Esophagus squamous epithelium (tissue), 5 donors: ENCODE measurements around the gene ZNF639. TPM values are rescaled to one million over a fixed set of nuclear protein-coding genes. Genes with fewer than 3 reads are reported as not detected.
A peak's percentile ranks its signal among the peaks of the same experiment; 100 is the strongest.
"Not testable (repeated sequence)": the region's sequence is repeated elsewhere in the genome, so short reads cannot be mapped to it uniquely, and the experiment has no call there.

ENCODE experiments used
- DNase-seq: peaks from one replicate; lab custom pipeline; 2025; lab: John Stamatoyannopoulos, UW
- H3K27ac ChIP-seq, 4 donors: fragments of 200-600 bp; sonication (generic); one replicate each; pipeline ENCODE4 v1.5.1; 2016 to 2019; ENCODE audit warnings: mild to moderate bottlenecking in 1 of 4
- H3K27me3 ChIP-seq, 4 donors: fragments of 200-600 bp; sonication (generic); 1 replicate in 3 of 4; 2 replicates in 1 of 4; pipeline versions ENCODE4 v1.5.1 to v1.6.0; 2017 to 2021; ENCODE audit warnings: antibody characterized with exemption in 1 of 4
- H3K36me3 ChIP-seq, 3 donors: fragments of 200-600 bp; sonication (generic); one replicate each; pipeline ENCODE4 v1.5.1; 2016 to 2019
- H3K4me1 ChIP-seq, 3 donors: fragments of 200-600 bp; sonication (generic); one replicate each; pipeline ENCODE4 v1.5.1; 2017 to 2019
- H3K4me3 ChIP-seq, 4 donors: fragments of 200-600 bp; sonication (generic); 1 replicate in 3 of 4; 2 replicates in 1 of 4; pipeline ENCODE4 v1.5.1; 2016 to 2019; ENCODE audit warnings: mild to moderate bottlenecking in 2 of 4, moderate library complexity in 1 of 4
- H3K9me3 ChIP-seq, 3 donors: fragments of 200-600 bp; sonication (generic); one replicate each; pipeline ENCODE4 v1.5.1; 2016 to 2019
- CTCF ChIP-seq, 6 experiments: fragments of 450-650 bp in 4 of 6; fragments of 200-600 bp in 2 of 6; sonication (generic) in 2 of 6; IDR thresholded peaks; one replicate each; pipeline ENCODE4 v1.5.1; 2016 to 2019; ENCODE audit warnings: antibody characterized with exemption in 6 of 6, mild to moderate bottlenecking in 4 of 6, moderate library complexity in 4 of 6
- POLR2A ChIP-seq, 4 donors: fragments of 450-650 bp; IDR thresholded peaks; one replicate each; pipeline ENCODE4 v1.6.1; 2017; ENCODE audit warnings: antibody characterized with exemption in 4 of 4, mild to moderate bottlenecking in 4 of 4, moderate library complexity in 3 of 4
- WGBS, 2 donors: methylation state at CpG; one replicate each; pipeline ENCODE4 v1.1.5; 2018; 5-methylcytosine and 5-hydroxymethylcytosine counted together
- intact Hi-C: fragments of 100-400 bp; cut with DNase I; formaldehyde crosslinking; loops from one replicate; pipeline ENCODE4 v1.15.0; 2022
- total RNA-seq, 4 donors: library from RNA; depleted of rRNA; stranded (reverse); fragments of >200 nt; gene quantifications; one replicate each; pipeline ENCODE4 v1.1.0, GENCODE V29; 2016
- donor health status: DM: yes; HTN: yes; CAD: no.

ZNF639 gene
- total RNA-seq: 10 to 100 TPM; 10.0 to 43.6 (median 33.9) TPM

GRCh38 chr3:179322286-179323196 is at the start of gene ZNF639:
ZNF639 (plus strand) TSS chr3:179323031; CDS start chr3:179328294, 5,263 bp downstream.
- H3K36me3 ChIP-seq: peaks cover 0 to 17% (median 0%) of the 10 kb centered on the region in 3 donors
- DNase-seq: peak; percentile 27
- peaks cover 10 to 45% (median 13%) of the 10 kb centered on the region in 3 donors for H3K4me1 ChIP-seq
- H3K27me3 ChIP-seq: no peaks in the 10 kb centered on the region
- intact Hi-C loops: no loop called here
- WGBS, 2 donors: 0 to 2% methylated on average over 8 of the region's 75 CpGs
- H3K27ac ChIP-seq: peak within 1 kb of the TSS; percentile 90 to 97 (median 96)
- H3K4me3 ChIP-seq: peak within 1 kb of the TSS; percentile 76 to 91 (median 84)
- no peaks in the 10 kb centered on the region for H3K9me3 ChIP-seq
- TF ChIP-seq POLR2A (IDR thresholded peaks at IDR 0.05): peak in 2 of 4 donors; percentile 54 to 85
- TF ChIP-seq CTCF (IDR thresholded peaks at IDR 0.05): peak; percentile 56 to 86 (median 77)

- H3K9me3 ChIP-seq, H3K27me3 ChIP-seq, H3K27ac ChIP-seq, H3K4me1 ChIP-seq, intact Hi-C loops, H3K36me3 ChIP-seq, DNase-seq, H3K4me3 ChIP-seq: not testable (repeated sequence)
- WGBS, 2 donors: 88 to 94% methylated on average over 2 of the region's 2 CpGs
Observed at GRCh38 chr3:179274434-179274833, 48.4 kb upstream of the ZNF639 start.

- Histone ChIP-seq H3K36me3 (no peaks in the 10 kb centered on the region), H3K27me3 (peaks cover 0 to 5% (median 0%) of the 10 kb centered on the region in 4 donors), H3K4me3 (no peak overlapping the region), H3K4me1 (no peaks in the 10 kb centered on the region), H3K9me3 (no peaks in the 10 kb centered on the region), H3K27ac (no peak overlapping the region)
- DNase-seq: no peak
- TF ChIP-seq CTCF (IDR thresholded peaks at IDR 0.05): no peak
- TF ChIP-seq POLR2A (IDR thresholded peaks at IDR 0.05): no peak
- WGBS, 2 donors: 62 to 67% methylated on average over 3 of the region's 3 CpGs
- intact Hi-C loops: no loop called here
Observed at GRCh38 chr3:179276001-179276400, 46.8 kb upstream of the ZNF639 start.

- intact Hi-C loops: no loop called here
- Histone ChIP-seq H3K4me3 (no peak overlapping the region), H3K36me3 (no peaks in the 10 kb centered on the region), H3K4me1 (no peaks in the 10 kb centered on the region), H3K27ac (no peak overlapping the region), H3K9me3 (no peaks in the 10 kb centered on the region), H3K27me3 (peaks cover 0 to 5% (median 0%) of the 10 kb centered on the region in 4 donors)
- TF ChIP-seq CTCF (IDR thresholded peaks at IDR 0.05) (no peak), POLR2A (IDR thresholded peaks at IDR 0.05) (no peak)
- WGBS, 2 donors: 81 to 87% methylated on average over 3 of the region's 3 CpGs
- no peak for DNase-seq
Observed at GRCh38 chr3:179276743-179277142, 46.1 kb upstream of the ZNF639 start.

GRCh38 chr3:179278151-179278550 is 44.7 kb upstream of the ZNF639 start:
- Histone ChIP-seq H3K4me3 (no peak overlapping the region), H3K4me1 (no peaks in the 10 kb centered on the region), H3K36me3 (no peaks in the 10 kb centered on the region), H3K27me3 (peaks cover 0 to 5% (median 0%) of the 10 kb centered on the region in 4 donors), H3K27ac (no peak overlapping the region), H3K9me3 (no peaks in the 10 kb centered on the region)
- DNase-seq: no peak
- TF ChIP-seq CTCF (IDR thresholded peaks at IDR 0.05) (no peak), POLR2A (IDR thresholded peaks at IDR 0.05) (no peak)
- 86 to 90% methylated on average over 1 of the region's 1 CpG for WGBS, 2 donors
- intact Hi-C loops: no loop called here
